SIG-M5 (cell line): ENCODE measurements around the gene TTC9C.
"Not testable (repeated sequence)": the region's sequence is repeated elsewhere in the genome, so short reads cannot be mapped to it uniquely, and the experiment has no call there.

Experiments used
- DNase-seq: peaks from one replicate; lab custom pipeline; 2025; lab: John Stamatoyannopoulos, UW

TTC9C gene

GRCh38 chr11:62709247-62710000, 18.9 kb upstream of the TTC9C start:
- DNase-seq, result peak; percentile 90

GRCh38 chr11:62710001-62710345, 18.3 kb upstream of the TTC9C start:
- no peak for DNase-seq

GRCh38 chr11:62712276-62712812, 15.9 kb upstream of the TTC9C start:
- no peak for DNase-seq

- no peak for DNase-seq
Measured at GRCh38 chr11:62712861-62713260, 15.4 kb upstream of the TTC9C start.

GRCh38 chr11:62713343-62713742, 14.9 kb upstream of the TTC9C start:
- no peak for DNase-seq

- DNase-seq, result no peak
Measured at GRCh38 chr11:62715150-62716130, 12.8 kb upstream of the TTC9C start.

- no peak for DNase-seq
Measured at GRCh38 chr11:62716206-62716605, 12.1 kb upstream of the TTC9C start.

- no peak for DNase-seq
Measured at GRCh38 chr11:62716816-62717215, 11.5 kb upstream of the TTC9C start.

- DNase-seq, result no peak
Measured at GRCh38 chr11:62719302-62719978, 8.8 kb upstream of the TTC9C start.

GRCh38 chr11:62721994-62722393, 6.3 kb upstream of the TTC9C start:
- no peak for DNase-seq

GRCh38 chr11:62724171-62724570, 4.1 kb upstream of the TTC9C start:
- no peak for DNase-seq

GRCh38 chr11:62725646-62726045, 2.6 kb upstream of the TTC9C start:
- no peak for DNase-seq

- DNase-seq, result no peak
Measured at GRCh38 chr11:62726156-62726914, 2.0 kb upstream of the TTC9C start.

GRCh38 chr11:62726915-62727164, 1.4 kb upstream of the TTC9C start:
- DNase-seq, result no peak

- peak; percentile 94 for DNase-seq
Measured at GRCh38 chr11:62727165-62727871, 968 bp upstream of the TTC9C start, which contains the start of gene HNRNPUL2. Gene HNRNPUL2, minus strand, starts transcription at chr11:62727457. Its CDS starts 301 bp downstream, at chr11:62727156.

- peak; percentile 88 for DNase-seq
Measured at GRCh38 chr11:62727872-62728170, 465 bp upstream of the TTC9C start.

- not testable (repeated sequence) for DNase-seq
Measured at GRCh38 chr11:62730076-62730475, 1.8 kb downstream of the TTC9C start.

- no peak for DNase-seq
Measured at GRCh38 chr11:62732830-62733229, 4.5 kb downstream of the TTC9C start.

- no peak for DNase-seq
Measured at GRCh38 chr11:62737196-62737595, 8.9 kb downstream of the TTC9C start.

GRCh38 chr11:62747475-62748160, 19.3 kb downstream of the TTC9C start:
- DNase-seq, result no peak

GRCh38 chr11:62749931-62750330, 21.6 kb downstream of the TTC9C start:
- not testable (repeated sequence) for DNase-seq
